GM12878 (cell line): ENCODE results near the gene ZNF444. TPM values are rescaled to one million over a fixed set of nuclear protein-coding genes. Genes with fewer than 3 reads are reported as not detected.
"Not testable (repeated sequence)": the region's sequence is repeated elsewhere in the genome, so short reads cannot be mapped to it uniquely, and the experiment has no call there.

Experiments
- ATAC-seq: fragments of 200-7000 bp; cut with Tn5 transposase; 3 replicates; pipeline ENCODE4 v1.9.1; 2020; ENCODE audit warnings: mild to moderate bottlenecking, moderate library complexity
- BruUV-seq: library from RNA; stranded (reverse); fragments of 400-500 nt; replicated peaks from 2 replicates; lab custom pipeline; 2021; lab: Mats Ljungman, UMichigan
- CTCF ChIA-PET: fragments of 300-600 bp; sonication (Branson Sonifier 250); formaldehyde crosslinking; extraction: SDS; loops from one replicate; lab custom pipeline; 2021; ENCODE audit warnings: inconsistent platforms; lab: Yijun Ruan, JAX
- POLR2A ChIA-PET: fragments of 350-600 bp; formaldehyde crosslinking; extraction: SDS; loops from one replicate; lab custom pipeline; 2021; ENCODE audit warnings: inconsistent platforms; lab: Charles Lee
- RAD21 ChIA-PET: fragments of 300-600 bp; sonication (Branson Sonifier 250); formaldehyde crosslinking; loops from one replicate; lab custom pipeline; 2023; ENCODE audit warnings: antibody characterized with exemption; ENCODE audit not compliant: unreplicated experiment; lab: Charles Lee
- SMC1A ChIA-PET: fragments of 300-600 bp; sonication (Branson Sonifier 250); formaldehyde crosslinking; loops from one replicate; lab custom pipeline; 2023; ENCODE audit not compliant: unreplicated experiment, uncharacterized antibody; lab: Charles Lee
- DNase-seq: peaks from one replicate; pipeline ENCODE4 v3.0.0-alpha.2; 2011; ENCODE audit warnings: low read depth, low spot score
- FAIRE-seq: peaks from 3 replicates; lab custom pipeline; 2011; peaks lifted over from hg19 to GRCh38; lab: Jason Lieb, UNC
- H2AFZ ChIP-seq: 2 replicates; pipeline ENCODE4 v1.6.0; 2011; ENCODE audit warnings: low read depth, low read length, control low read depth; ENCODE audit not compliant: control insufficient read depth
- H3K27ac ChIP-seq: 2 replicates; pipeline ENCODE4 v1.5.1; 2011; ENCODE audit warnings: control low read depth; ENCODE audit not compliant: control insufficient read depth, insufficient read depth
- H3K27me3 ChIP-seq, 2 experiments: replicated peaks in 1 of 2; 2 replicates each; pipeline versions ENCODE4 v1.6.0 to v1.6.1; 2011; ENCODE audit warnings: low read length in 1 of 2; ENCODE audit not compliant: control insufficient read depth in 2 of 2, insufficient read depth in 2 of 2
- H3K36me3 ChIP-seq, 2 experiments: 2 replicates each; pipeline ENCODE4 v1.5.1; 2011; ENCODE audit warnings: low read length in 1 of 2; ENCODE audit not compliant: control insufficient read depth in 2 of 2, insufficient read depth in 2 of 2
- H3K4me1 ChIP-seq: 2 replicates; pipeline ENCODE4 v1.6.1; 2011; ENCODE audit warnings: mild to moderate bottlenecking, low read length, moderate library complexity, mixed read lengths; ENCODE audit not compliant: control insufficient read depth, insufficient read depth
- H3K4me2 ChIP-seq: 2 replicates; pipeline ENCODE4 v1.6.0; 2011; ENCODE audit warnings: control low read depth; ENCODE audit not compliant: control insufficient read depth, insufficient read depth
- H3K4me3 ChIP-seq: fragments of 200-600 bp; sonication (generic); 2 replicates; pipeline ENCODE4 v1.5.1; 2016
- H3K79me2 ChIP-seq: 2 replicates; pipeline ENCODE4 v1.6.0; 2011; ENCODE audit warnings: low read length; ENCODE audit not compliant: control insufficient read depth, insufficient read depth
- H3K9ac ChIP-seq: 2 replicates; pipeline ENCODE4 v1.8.0; 2011; ENCODE audit warnings: low read length, control low read depth, mixed read lengths; ENCODE audit not compliant: control insufficient read depth, insufficient read depth
- H3K9me3 ChIP-seq: replicated peaks from 3 replicates; pipeline ENCODE4 v1.5.1; 2011; ENCODE audit warnings: mild to moderate bottlenecking, low read length; ENCODE audit not compliant: control insufficient read depth, insufficient read depth
- H4K20me1 ChIP-seq: 2 replicates; pipeline ENCODE4 v1.6.0; 2011; ENCODE audit not compliant: control insufficient read depth, insufficient read depth
- ASH2L ChIP-seq: fragments of 300-600, 200-600 bp; sonication (generic); IDR thresholded peaks from 2 replicates; pipeline ENCODE4 v1.6.1; 2017; ENCODE audit warnings: low read depth, mild to moderate bottlenecking, borderline replicate concordance
- MYC ChIP-seq: IDR thresholded peaks from 2 replicates; pipeline ENCODE4 v1.6.1; 2011; ENCODE audit warnings: mild to moderate bottlenecking, low read length, moderate library complexity, inconsistent platforms; ENCODE audit not compliant: insufficient read depth, insufficient replicate concordance, insufficient read length, severe bottlenecking
- RB1 ChIP-seq: fragments of 450-650 bp; formaldehyde crosslinking; IDR thresholded peaks from 2 replicates; pipeline ENCODE4 v1.6.1; 2017; ENCODE audit warnings: mild to moderate bottlenecking, borderline replicate concordance
- RCOR1 ChIP-seq: conservative IDR thresholded peaks from 2 replicates; pipeline ENCODE4 v1.6.1; 2012; ENCODE audit warnings: low read depth, low read length, improper control_type of control experiment
- SUZ12 ChIP-seq: fragments of 200-600 bp; sonication (generic); IDR thresholded peaks from one replicate; pipeline ENCODE4 v1.6.1; 2018; ENCODE audit warnings: antibody characterized with exemption, mild to moderate bottlenecking; ENCODE audit not compliant: unreplicated experiment
- WGBS: methylation state at CpG from one replicate; pipeline ENCODE4 v1.1.6; 2016; ENCODE audit warnings: low lambda C conversion rate; ENCODE audit not compliant: insufficient replicate concordance, insufficient coverage; ENCODE audit errors: missing lambda C conversion rate; 5-methylcytosine and 5-hydroxymethylcytosine counted together
- in situ Hi-C: fragments of 300-500 bp; cut with MboI; formaldehyde crosslinking; loops from 9 replicates; pipeline ENCODE4 v1.14.3; 2018; ENCODE audit warnings: mixed read lengths
- intact Hi-C: fragments of 100-400 bp; cut with micrococcal nuclease; formaldehyde crosslinking; loops from one replicate; pipeline ENCODE4 v1.14.2; 2022; ENCODE audit not compliant: unreplicated experiment
- polyA plus RNA-seq, 11 experiments: library from polyadenylated mRNA; depleted of rRNA in 4 of 11; unstranded in 6 of 11; stranded (reverse) in 5 of 11; fragments of >200 nt; fragmentation: Nextera tagmentation in 4 of 11; fragmentation: Illumina TruSeq in 1 of 11; extraction: Ambion mirVana in 4 of 11; extraction: Trizol in 1 of 11; gene quantifications; 1 replicate in 1 of 11; 2 replicates in 10 of 11; pipeline versions ENCODE4 v1.2.1 to v1.2.3, GENCODE V29; 2011 to 2016; ENCODE audit warnings: inconsistent platforms in 2 of 11, missing spikeins in 2 of 11, low read depth in 1 of 11
- total RNA-seq, 4 experiments: library from RNA; depleted of rRNA in 3 of 4; stranded (reverse); fragments of >200 nt in 3 of 4; fragmentation: Illumina TruSeq in 1 of 4; extraction: Trizol in 1 of 4; gene quantifications; 2 replicates each; pipeline versions ENCODE4 v1.2.1 to v1.2.3, GENCODE V29; 2013 to 2021

Gene ZNF444
- total and polyA plus RNA-seq, 10 of the 15 experiments (the other 5 are each of a cell fraction or from before 2014, with no cell fraction given): 0.45 to 28.2 (median 11.6) TPM

- H3K9me3 ChIP-seq, H3K4me1 ChIP-seq, H3K36me3 ChIP-seq, RAD21 ChIA-PET, H3K9ac ChIP-seq, H4K20me1 ChIP-seq, H3K4me3 ChIP-seq, DNase-seq, ATAC-seq, POLR2A ChIA-PET, CTCF ChIA-PET, SMC1A ChIA-PET, FAIRE-seq, H3K27ac ChIP-seq, H3K4me2 ChIP-seq, intact Hi-C loops, H3K27me3 ChIP-seq, H2AFZ ChIP-seq, H3K79me2 ChIP-seq, BruUV-seq: not testable (repeated sequence)
- in situ Hi-C loops: loop anchor here (25.0 kb wide), 1 partner anchor 1663 kb away; the partner anchor contains the start of gene ZNF552
- 96% methylated on average over 12 of the region's 12 CpGs for WGBS
Observed at GRCh38 chr19:56148955-56149655, 8.0 kb downstream of the ZNF444 start.

GRCh38 chr19:56149656-56150038 lies 8.6 kb downstream of the ZNF444 start:
- Histone ChIP-seq H3K4me3 (no peak overlapping the region), H4K20me1 (no peaks in the 10 kb centered on the region), H3K36me3 (peaks cover 4 to 7% of the 10 kb centered on the region in 2 experiments; a peak in 3 of 4 replicates), H3K4me1 (no peaks in the 10 kb centered on the region), H3K27me3 (no peaks in the 10 kb centered on the region), H3K9ac (no peak overlapping the region), H2AFZ (no peak overlapping the region), H3K4me2 (no peak overlapping the region), H3K9me3 (no peaks in the 10 kb centered on the region), H3K79me2 (no peaks in the 10 kb centered on the region), H3K27ac (no peak overlapping the region)
- ChIA-PET RAD21 (no interaction called here), CTCF (interaction anchor here (0.6 kb wide), 1 partner anchor 683 kb away, joined by 3 read pairs; no protein-coding TSS in a partner anchor), SMC1A (interaction anchor here (0.6 kb wide), 1 partner anchor 15 kb away, joined by 3 read pairs; no protein-coding TSS in a partner anchor), POLR2A (no interaction called here)
- intact Hi-C loops (no loop called here), in situ Hi-C loops (loop anchor here (25.0 kb wide), 1 partner anchor 1663 kb away; the partner anchor contains the start of gene ZNF552)
- WGBS: 93% methylated on average over 5 of the region's 5 CpGs
- no TSS peak for BruUV-seq
- no peak for FAIRE-seq
- DNase-seq: no peak
- no peak for ATAC-seq
- TF ChIP-seq MYC (no peak), ASH2L (no peak), RB1 (no peak), RCOR1 (no peak), SUZ12 (no peak)
